Measurements from ENCODE around the gene PALLD. TPM values are rescaled to one million over a fixed set of nuclear protein-coding genes. Genes with fewer than 3 reads are reported as not detected.

Gene PALLD
- total RNA-seq, 2 experiments from 2014 or later: 0.49 to 0.78 TPM

- Mint-ChIP-seq H3K4me3 (no peak overlapping the region), H3K27me3 (peaks cover 21% of the 10 kb centered on the region), H3K9me3 (no peaks in the 10 kb centered on the region), H3K4me1 (ENCODE audit: low read depth) (no peaks in the 10 kb centered on the region), H3K36me3 (ENCODE audit: low read depth) (no peaks in the 10 kb centered on the region), H3K27ac (no peak overlapping the region)
- Histone ChIP-seq H3K27ac (ENCODE audit: low read depth in 1 of 2, low read length in 2 of 2) (no peak overlapping the region), H3K27me3 (ENCODE audit: control insufficient read depth in 1 of 2, insufficient read depth in 2 of 2, low read length in 2 of 2) (no peaks in the 10 kb centered on the region), H3K4me1 (ENCODE audit: insufficient read depth, low read length) (no peaks in the 10 kb centered on the region), H3K9me3 (ENCODE audit: control insufficient read depth in 1 of 2, insufficient read depth in 1 of 2, low read length in 2 of 2) (no peaks in the 10 kb centered on the region), H3K36me3 (ENCODE audit: insufficient read depth, low read length) (no peaks in the 10 kb centered on the region), H3K4me3 (ENCODE audit: low read length) (no peak overlapping the region)
- intact Hi-C loops (cut with DNase I, micrococcal nuclease): no loop called here
- ATAC-seq (ENCODE audit: poor library complexity) (no peak), DNase-seq (no peak)
- ChIA-PET CTCF (no interaction called here), POLR2A (no interaction called here)
- TF ChIP-seq CTCF (IDR thresholded peaks at IDR 0.05): no peak
Measured at GRCh38 chr4:168527560-168527959, 30.7 kb downstream of the PALLD start.

- H3K27ac ChIP-seq (ENCODE audit: low read depth in 1 of 2, low read length in 2 of 2): no peak overlapping the region
- TF ChIP-seq CTCF (IDR thresholded peaks at IDR 0.05): no peak
- no peaks in the 10 kb centered on the region for H3K9me3 ChIP-seq (ENCODE audit: control insufficient read depth in 1 of 2, insufficient read depth in 1 of 2, low read length in 2 of 2)
- H3K36me3 Mint-ChIP-seq (ENCODE audit: low read depth): no peaks in the 10 kb centered on the region
- POLR2A ChIA-PET: no interaction called here
- CTCF ChIA-PET: interaction anchor here (0.6 kb wide), 1 partner anchor 51 kb away, joined by 4 read pairs; no protein-coding TSS in a partner anchor
- ATAC-seq (ENCODE audit: poor library complexity) (no peak), DNase-seq (no peak)
- intact Hi-C loops (cut with DNase I, micrococcal nuclease): no loop called here
- H3K9me3 Mint-ChIP-seq: no peaks in the 10 kb centered on the region
- H3K27me3 ChIP-seq (ENCODE audit: control insufficient read depth in 1 of 2, insufficient read depth in 2 of 2, low read length in 2 of 2): no peaks in the 10 kb centered on the region
- no peaks in the 10 kb centered on the region for H3K4me1 ChIP-seq (ENCODE audit: insufficient read depth, low read length)
- H3K4me3 ChIP-seq (ENCODE audit: low read length): no peak overlapping the region
- no peaks in the 10 kb centered on the region for H3K4me1 Mint-ChIP-seq (ENCODE audit: low read depth)
- no peak overlapping the region for H3K27ac Mint-ChIP-seq
- no peak overlapping the region for H3K4me3 Mint-ChIP-seq
- peaks cover 21% of the 10 kb centered on the region for H3K27me3 Mint-ChIP-seq
- H3K36me3 ChIP-seq (ENCODE audit: insufficient read depth, low read length): no peaks in the 10 kb centered on the region
Measured at GRCh38 chr4:168528131-168528949, 31.5 kb downstream of the PALLD start.

GRCh38 chr4:168529257-168529656, 32.4 kb downstream of the PALLD start:
- no peaks in the 10 kb centered on the region for H3K9me3 Mint-ChIP-seq

More at GRCh38 chr4:168529257-168529656, 32.4 kb downstream of the PALLD start:
- H3K4me3 Mint-ChIP-seq: no peak overlapping the region
- ChIA-PET CTCF (interaction anchor here (0.6 kb wide), 1 partner anchor 52 kb away, joined by 4 read pairs; no protein-coding TSS in a partner anchor), POLR2A (no interaction called here)
- H3K4me1 Mint-ChIP-seq (ENCODE audit: low read depth): no peaks in the 10 kb centered on the region
- Histone ChIP-seq H3K4me1 (ENCODE audit: insufficient read depth, low read length) (no peaks in the 10 kb centered on the region), H3K36me3 (ENCODE audit: insufficient read depth, low read length) (no peaks in the 10 kb centered on the region), H3K27me3 (ENCODE audit: control insufficient read depth in 1 of 2, insufficient read depth in 2 of 2, low read length in 2 of 2) (no peaks in the 10 kb centered on the region), H3K4me3 (ENCODE audit: low read length) (no peak overlapping the region), H3K9me3 (ENCODE audit: control insufficient read depth in 1 of 2, insufficient read depth in 1 of 2, low read length in 2 of 2) (no peaks in the 10 kb centered on the region), H3K27ac (ENCODE audit: low read depth in 1 of 2, low read length in 2 of 2) (no peak overlapping the region)
- no peaks in the 10 kb centered on the region for H3K36me3 Mint-ChIP-seq (ENCODE audit: low read depth)
- no peak overlapping the region for H3K27ac Mint-ChIP-seq
- no peak for TF ChIP-seq CTCF (IDR thresholded peaks at IDR 0.05)
- no peak for ATAC-seq (ENCODE audit: poor library complexity)
- H3K27me3 Mint-ChIP-seq: peaks cover 21% of the 10 kb centered on the region
- intact Hi-C loops (cut with DNase I, micrococcal nuclease): no loop called here
- no peak for DNase-seq
